Colonic mucosa (tissue), 4 donors: ENCODE results near the gene EFR3B. TPM values are rescaled to one million over a fixed set of nuclear protein-coding genes. Genes with fewer than 3 reads are reported as not detected.

Experiments
- DNase-seq: peaks from one replicate; pipeline ENCODE4 v3.0.0-alpha.2; 2020
- H3K27ac ChIP-seq: fragments of 200-600 bp; one replicate; pipeline ENCODE4 v1.8.0; 2021
- H3K27me3 ChIP-seq: fragments of 200-600 bp; one replicate; pipeline ENCODE4 v1.8.0; 2021
- H3K36me3 ChIP-seq: fragments of 200-600 bp; one replicate; pipeline ENCODE4 v1.8.0; 2021
- H3K4me1 ChIP-seq: fragments of 200-600 bp; one replicate; pipeline ENCODE4 v1.8.0; 2021; ENCODE audit warnings: mild to moderate bottlenecking
- H3K4me3 ChIP-seq: fragments of 200-600 bp; one replicate; pipeline ENCODE4 v1.8.0; 2021
- H3K9ac ChIP-seq, 2 donors: one replicate each; pipeline ENCODE4 v1.7.0; 2013; ENCODE audit warnings: control low read depth in 2 of 2, low read depth in 2 of 2, low read length in 2 of 2
- H3K9me3 ChIP-seq: fragments of 200-600 bp; one replicate; pipeline ENCODE4 v1.8.0; 2021
- CTCF ChIP-seq: fragments of 200-600 bp; IDR thresholded peaks from one replicate; pipeline ENCODE4 v1.8.0; 2022; ENCODE audit warnings: antibody characterized with exemption, mild to moderate bottlenecking
- intact Hi-C: fragments of 100-400 bp; cut with DNase I; formaldehyde crosslinking; loops from one replicate; pipeline ENCODE4 v1.14.1; 2022
- total RNA-seq, 2 donors: library from RNA; stranded (reverse); fragmentation: NEBNext Ultra II Directional in 1 of 2; extraction: Animal tissue kit (Norgen Biotek cat#: 25700) in 1 of 2; gene quantifications; one replicate each; pipeline ENCODE4 v1.2.1, GENCODE V29; 2021
- donor health status: healthy.
- donor health status: DM: no; HTN: no; CAD: no.
- donor health status: DM: no; HTN: no; CAD: no.

Gene EFR3B
- total RNA-seq, 2 donors from 2014 or later: 1.7 to 1.8 TPM

GRCh38 chr2:25078170-25079049, 36.5 kb downstream of the EFR3B start:
- no peak overlapping the region for H3K9ac ChIP-seq
- H3K4me1 ChIP-seq: no peaks in the 10 kb centered on the region
- H3K27ac ChIP-seq: no peak overlapping the region
- H3K4me3 ChIP-seq: no peak overlapping the region
- H3K27me3 ChIP-seq: no peaks in the 10 kb centered on the region
- DNase-seq: no peak
- no peaks in the 10 kb centered on the region for H3K9me3 ChIP-seq
- no peak for TF ChIP-seq CTCF
- intact Hi-C loops: no loop called here
- no peaks in the 10 kb centered on the region for H3K36me3 ChIP-seq

- no peak for DNase-seq
- Histone ChIP-seq H3K9me3 (no peaks in the 10 kb centered on the region), H3K4me1 (no peaks in the 10 kb centered on the region), H3K4me3 (no peak overlapping the region), H3K27ac (no peak overlapping the region), H3K27me3 (no peaks in the 10 kb centered on the region), H3K9ac (no peak overlapping the region), H3K36me3 (no peaks in the 10 kb centered on the region)
- intact Hi-C loops: no loop called here
- no peak for TF ChIP-seq CTCF
Observed at GRCh38 chr2:25079050-25079635, 37.3 kb downstream of the EFR3B start.

- intact Hi-C loops: no loop called here
- Histone ChIP-seq H3K9ac (no peak overlapping the region), H3K36me3 (no peaks in the 10 kb centered on the region), H3K4me1 (no peaks in the 10 kb centered on the region), H3K27ac (no peak overlapping the region), H3K9me3 (no peaks in the 10 kb centered on the region), H3K27me3 (no peaks in the 10 kb centered on the region), H3K4me3 (no peak overlapping the region)
- DNase-seq: no peak
- no peak for TF ChIP-seq CTCF
Observed at GRCh38 chr2:25081237-25081790, 39.4 kb downstream of the EFR3B start.

- H3K27me3 ChIP-seq: no peaks in the 10 kb centered on the region
- intact Hi-C loops: no loop called here
- no peak overlapping the region for H3K9ac ChIP-seq
- H3K27ac ChIP-seq: no peak overlapping the region
- H3K4me3 ChIP-seq: no peak overlapping the region
- H3K4me1 ChIP-seq: no peaks in the 10 kb centered on the region
- DNase-seq: no peak
- TF ChIP-seq CTCF: no peak
- no peaks in the 10 kb centered on the region for H3K9me3 ChIP-seq
- H3K36me3 ChIP-seq: no peaks in the 10 kb centered on the region
Observed at GRCh38 chr2:25082002-25082622, 40.2 kb downstream of the EFR3B start.

GRCh38 chr2:25085761-25086560, 44.1 kb downstream of the EFR3B start:
- no peaks in the 10 kb centered on the region for H3K27me3 ChIP-seq
- H3K4me3 ChIP-seq: no peak overlapping the region
- intact Hi-C loops: no loop called here
- no peaks in the 10 kb centered on the region for H3K9me3 ChIP-seq
- no peak overlapping the region for H3K9ac ChIP-seq
- no peaks in the 10 kb centered on the region for H3K36me3 ChIP-seq
- H3K27ac ChIP-seq: no peak overlapping the region
- no peaks in the 10 kb centered on the region for H3K4me1 ChIP-seq
- no peak for TF ChIP-seq CTCF
- no peak for DNase-seq
